SK-N-SH (cell line): ENCODE measurements around the gene SLC38A3.

Experiments used
- CHD2 ChIP-seq: fragments of 150-350 bp; IDR thresholded peaks from 2 replicates; pipeline ENCODE4 v1.6.1; 2018; ENCODE audit warnings: low read length; ENCODE audit not compliant: partially characterized antibody
- CTCF ChIP-seq: fragments of 200-600 bp; sonication (generic); IDR thresholded peaks from 2 replicates; pipeline ENCODE4 v1.6.1; 2017; ENCODE audit warnings: antibody characterized with exemption, mild to moderate bottlenecking, moderate library complexity
- EP300 ChIP-seq, 2 experiments: IDR thresholded peaks; 2 replicates each; pipeline versions ENCODE4 v1.4.0 to v1.6.1; 2012; ENCODE audit warnings: borderline replicate concordance in 1 of 2, low read depth in 1 of 2, low read length in 1 of 2
- EZH2phosphoT487 ChIP-seq: fragments of 200-600 bp; sonication (generic); IDR thresholded peaks from 2 replicates; pipeline ENCODE4 v1.6.1; 2017; ENCODE audit warnings: low read depth, mixed run types, mild to moderate bottlenecking, antibody characterized with exemption, moderate library complexity, borderline replicate concordance
- IRF3 ChIP-seq: fragments of 150-350 bp; IDR thresholded peaks from 2 replicates; pipeline ENCODE4 v1.6.1; 2016; ENCODE audit warnings: mild to moderate bottlenecking, low read depth, low read length
- MAX ChIP-seq: IDR thresholded peaks from 2 replicates; pipeline ENCODE4 v1.4.0; 2012; ENCODE audit warnings: low read depth
- MXI1 ChIP-seq: IDR thresholded peaks from 2 replicates; pipeline ENCODE4 v1.6.1; 2012; ENCODE audit warnings: mild to moderate bottlenecking, low read depth, low read length, improper control_type of control experiment
- RAD21 ChIP-seq: IDR thresholded peaks from 2 replicates; pipeline ENCODE4 v1.6.1; 2012; ENCODE audit warnings: mild to moderate bottlenecking, low read length
- RFX5 ChIP-seq: IDR thresholded peaks from 2 replicates; pipeline ENCODE4 v1.6.1; 2012; ENCODE audit warnings: mild to moderate bottlenecking, improper control_type of control experiment, low read length
- RXRA ChIP-seq: IDR thresholded peaks from 2 replicates; pipeline ENCODE4 v1.4.0; 2012; ENCODE audit warnings: low read depth, mild to moderate bottlenecking, borderline replicate concordance
- TAF1 ChIP-seq: IDR thresholded peaks from 2 replicates; pipeline ENCODE4 v1.6.1; 2012; ENCODE audit warnings: low read depth, mild to moderate bottlenecking, low read length, moderate library complexity, borderline replicate concordance
- USF1 ChIP-seq: IDR thresholded peaks from 2 replicates; pipeline ENCODE4 v1.4.0; 2012; ENCODE audit warnings: low read depth, borderline replicate concordance
- ZBTB33 ChIP-seq: IDR thresholded peaks from 2 replicates; pipeline ENCODE4 v1.4.0; 2012; ENCODE audit warnings: low read depth, borderline replicate concordance

GRCh38 chr3:50161320-50161719 lies 43.8 kb upstream of the SLC38A3 start:
- TF ChIP-seq EP300 (IDR thresholded peaks at IDR 0.05; ENCODE audit: borderline replicate concordance in 1 of 2, low read depth in 1 of 2, low read length in 1 of 2) (no peak), CTCF (no peak), RFX5 (no peak), USF1 (no peak), RAD21 (no peak), RXRA (no peak), TAF1 (no peak), MAX (no peak), CHD2 (no peak), MXI1 (no peak), ZBTB33 (no peak), IRF3 (no peak), EZH2phosphoT487 (no peak)
